HG02973 (cell line): ENCODE data around the gene TXNL4A.

Experiments used
- ATAC-seq: cut with Tn5 transposase; IDR thresholded peaks from one replicate; pipeline ENCODE4 v1.9.1; 2021; ENCODE audit warnings: moderate library complexity; ENCODE audit not compliant: unreplicated experiment

The TXNL4A gene

DNA sequence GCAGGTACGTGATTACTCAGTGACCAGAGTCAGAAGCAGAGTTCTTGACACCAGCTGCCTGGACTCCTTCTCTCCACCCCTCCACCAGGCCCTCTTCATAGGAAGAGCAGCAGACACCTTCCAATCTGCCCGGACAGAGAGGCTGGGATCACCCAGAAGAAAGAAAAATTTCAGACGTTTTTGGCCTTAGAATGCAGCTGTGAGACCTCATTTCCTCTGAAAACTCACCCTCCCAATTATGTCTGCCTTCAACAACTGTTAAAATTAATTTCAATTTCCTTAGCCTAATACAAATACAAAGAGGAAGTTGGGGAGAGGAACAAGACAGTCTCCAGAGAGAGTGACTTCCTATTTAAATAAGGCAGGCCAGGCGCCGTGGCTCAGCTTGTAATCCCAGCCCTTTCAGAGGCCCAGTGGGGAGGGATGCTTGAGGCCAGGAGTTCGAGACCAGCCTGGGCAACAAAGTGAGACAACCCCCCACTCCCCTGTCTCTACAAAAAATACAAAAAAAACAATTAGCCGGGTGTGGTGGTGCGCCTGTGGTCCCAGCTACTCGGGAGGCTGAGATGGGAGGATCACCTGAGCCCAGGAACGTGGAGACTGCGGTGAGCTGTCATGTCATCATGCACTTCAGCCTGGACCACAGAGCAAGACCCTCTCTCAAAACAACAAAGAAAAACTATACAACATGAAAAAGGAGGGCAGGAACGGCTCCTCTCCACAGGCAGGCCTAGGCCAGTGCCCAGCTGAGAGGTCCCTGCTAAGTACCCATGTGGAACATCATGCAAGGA, 38.5 kb downstream of the TXNL4A start:
- peak; percentile 22 for ATAC-seq

DNA sequence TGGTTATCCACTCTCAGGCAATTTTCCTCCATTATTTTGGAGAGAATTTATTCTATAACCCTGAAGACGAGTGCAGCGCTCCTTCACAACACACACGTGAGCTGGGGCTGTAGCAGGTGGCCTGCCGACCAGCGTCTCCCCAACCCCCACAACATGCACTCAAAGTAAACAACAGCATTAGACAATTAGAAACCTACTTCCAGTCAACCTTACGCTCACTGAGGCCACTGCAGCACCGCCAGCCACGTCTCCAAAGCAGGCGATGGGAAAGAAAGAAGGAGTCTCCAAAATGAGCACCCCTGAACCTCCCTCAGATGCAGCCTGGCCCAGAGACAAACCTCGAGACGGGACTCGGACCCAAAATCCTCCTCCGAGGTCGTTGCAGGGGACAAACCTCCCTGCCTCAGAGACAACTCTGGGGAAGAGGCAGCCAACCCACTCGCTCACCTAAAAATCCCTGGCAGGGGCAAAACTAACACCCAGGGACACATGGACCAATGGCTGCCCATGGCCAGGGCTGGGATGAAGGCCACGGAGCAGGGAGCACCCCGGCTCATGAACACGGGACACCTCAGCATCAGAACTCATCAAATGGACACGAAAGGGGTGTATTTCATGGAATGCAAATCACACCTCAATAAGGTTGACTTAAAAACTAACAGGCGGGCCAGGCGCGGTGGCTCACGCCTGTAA, 39.5 kb downstream of the TXNL4A start:
- no peak for ATAC-seq

DNA sequence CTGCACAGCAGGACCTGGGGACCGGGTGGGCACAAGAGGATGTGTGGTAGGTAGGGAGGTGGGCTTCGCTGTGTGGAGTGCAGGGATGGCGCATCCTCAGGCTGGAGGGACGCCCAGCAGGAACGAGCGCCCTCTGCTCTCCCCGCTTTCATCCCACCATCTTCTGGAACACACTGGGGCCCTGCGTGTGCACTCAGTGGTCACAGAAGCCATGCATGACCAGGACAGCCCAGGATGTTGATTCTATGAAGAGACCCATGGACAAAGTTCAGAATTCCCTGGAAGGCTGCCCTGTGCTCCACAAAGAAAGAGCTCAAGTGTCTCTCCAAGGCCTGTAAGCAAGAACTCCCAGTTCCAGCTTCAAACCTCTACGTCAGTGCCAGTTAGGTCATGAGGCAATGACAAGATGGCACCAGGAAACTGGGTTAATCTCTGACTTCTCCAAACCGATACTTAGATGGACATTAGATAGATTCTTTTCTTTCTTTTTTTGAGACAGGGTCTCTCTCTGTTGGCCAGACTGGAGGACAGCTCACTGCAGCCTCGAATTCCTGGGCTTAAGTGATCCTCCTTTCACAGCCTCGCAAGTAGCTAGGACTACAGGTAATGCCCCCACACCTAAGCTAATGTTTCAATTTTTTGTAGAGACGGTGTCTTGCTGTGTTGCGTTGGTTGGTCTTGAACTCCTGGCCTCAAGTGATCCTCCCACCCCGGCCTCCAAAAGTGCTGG, 40.3 kb downstream of the TXNL4A start:
- ATAC-seq: no peak

DNA sequence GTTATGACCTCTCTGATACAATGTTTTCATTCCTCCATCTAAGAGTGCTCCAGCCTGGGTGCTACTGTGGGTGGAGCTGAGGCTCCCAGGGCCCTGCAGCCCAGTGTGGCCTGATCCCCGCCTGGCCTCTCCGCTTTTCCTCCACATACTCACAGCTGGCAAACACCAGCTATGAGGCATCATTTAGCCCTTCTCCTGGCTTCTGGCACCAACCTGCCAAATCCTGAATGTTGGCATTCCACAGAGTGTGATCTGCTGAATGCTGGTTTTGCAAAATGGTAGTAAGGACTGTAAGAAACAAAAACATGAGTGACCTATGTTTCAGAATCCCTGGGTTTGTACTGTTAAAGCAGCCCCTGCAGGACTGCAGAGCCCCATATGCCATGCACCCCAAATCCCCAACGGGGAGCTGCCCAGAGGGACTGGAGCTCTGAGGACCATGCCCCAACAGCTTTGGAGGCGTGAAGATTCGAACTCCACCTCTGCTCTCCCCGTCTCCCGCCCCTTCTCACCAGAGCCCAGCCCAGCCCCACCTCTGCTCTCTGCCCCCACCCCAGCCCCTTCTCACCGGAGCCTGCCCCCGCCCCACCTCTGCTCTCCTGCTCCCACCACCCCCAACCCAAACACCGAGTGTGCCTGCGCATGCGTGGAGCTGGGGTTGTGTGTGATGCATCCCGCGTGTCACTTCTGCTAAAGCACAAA, 41.2 kb downstream of the TXNL4A start:
- ATAC-seq: no peak

DNA sequence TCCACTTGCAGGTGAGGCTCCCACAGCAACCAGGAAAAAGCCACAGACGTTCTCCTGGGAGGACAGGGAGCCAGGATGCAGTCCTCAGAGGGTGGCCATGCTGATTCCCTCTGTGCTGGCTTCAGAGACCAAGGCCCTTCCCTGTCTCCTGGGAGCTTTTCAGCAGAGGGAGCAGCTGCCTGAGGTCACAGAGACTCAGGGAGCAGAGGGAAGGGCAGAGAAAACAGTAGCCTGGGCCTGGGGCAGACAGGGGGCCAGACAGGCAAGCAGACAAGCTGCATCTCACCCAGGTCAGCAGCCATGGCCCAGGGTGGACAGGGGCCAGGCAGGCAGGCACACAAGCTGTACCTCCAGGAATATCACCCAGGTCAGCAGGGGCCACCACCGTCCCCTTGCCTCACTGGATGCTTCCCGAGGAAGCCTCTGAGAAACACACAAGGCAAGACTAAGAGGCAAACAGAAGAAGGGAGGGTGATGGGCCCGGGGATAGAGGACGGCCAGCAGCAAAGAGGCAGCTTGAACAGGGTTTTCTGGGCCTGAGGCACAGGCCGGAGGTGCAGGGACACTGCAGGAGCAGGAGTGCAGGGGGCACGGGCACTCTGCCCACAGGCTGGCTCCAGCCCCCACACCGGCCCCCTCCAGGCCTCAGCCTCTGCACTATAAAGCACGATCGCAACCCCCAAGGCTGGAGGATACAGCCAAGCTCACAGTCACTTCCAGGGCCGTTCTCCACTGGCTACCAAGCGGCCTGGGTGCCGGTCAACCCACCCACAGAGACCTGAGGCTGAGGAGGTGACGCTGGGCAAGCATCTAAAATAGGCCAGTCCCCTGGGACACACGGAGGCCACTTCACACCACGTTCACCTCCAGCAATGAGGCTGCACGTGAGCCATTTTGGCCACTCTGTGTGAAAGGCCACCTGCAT, 43.0 kb downstream of the TXNL4A start:
- ATAC-seq: no peak

DNA sequence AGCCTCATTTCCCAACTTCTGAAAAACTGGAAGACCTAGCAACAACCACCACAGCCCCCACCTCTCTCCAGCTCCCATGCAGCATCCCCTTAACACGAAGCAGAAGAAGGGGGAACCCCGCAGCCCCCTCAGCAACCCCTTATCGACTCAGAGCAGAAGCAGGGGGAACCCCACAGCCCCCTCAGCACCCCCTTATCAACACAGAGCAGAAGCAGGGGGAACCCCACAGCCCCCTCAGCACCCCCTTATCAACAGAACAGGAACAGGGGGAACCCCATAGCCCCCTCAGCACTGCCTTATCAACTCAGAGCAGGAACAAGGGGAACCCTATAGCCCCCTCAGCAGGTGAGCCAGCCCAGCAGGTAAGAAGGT, 43.6 kb downstream of the TXNL4A start:
- no peak for ATAC-seq

DNA sequence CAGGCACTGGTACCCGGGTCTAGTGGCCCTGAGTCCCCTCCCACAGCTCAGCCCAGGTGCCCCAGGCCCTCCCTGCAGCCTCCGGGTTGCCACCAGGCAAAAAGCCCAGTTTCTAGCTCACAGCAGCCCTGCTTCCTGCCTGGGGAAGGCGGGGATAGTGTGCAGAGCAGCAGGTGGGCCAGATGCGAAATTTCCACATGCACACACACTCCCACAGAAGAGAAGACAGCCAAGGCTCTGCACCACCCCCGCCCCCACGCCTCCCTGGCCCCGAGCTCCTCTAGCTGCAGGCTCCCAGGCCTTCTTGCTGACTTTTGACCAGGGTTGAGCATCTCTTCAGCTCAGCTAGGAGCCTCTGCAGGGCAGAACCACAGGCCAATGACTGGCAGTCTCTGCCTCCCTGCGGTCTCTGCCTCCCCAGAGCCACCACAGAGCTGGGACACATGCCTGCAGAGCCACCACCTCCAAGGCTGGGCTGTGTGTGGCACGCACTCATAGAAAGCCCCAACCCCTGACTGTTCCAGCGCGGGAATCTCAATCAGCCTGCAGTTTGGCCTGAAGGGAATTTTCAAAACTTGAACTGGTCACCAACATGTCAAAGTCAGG, 44.1 kb downstream of the TXNL4A start:
- no peak for ATAC-seq

DNA sequence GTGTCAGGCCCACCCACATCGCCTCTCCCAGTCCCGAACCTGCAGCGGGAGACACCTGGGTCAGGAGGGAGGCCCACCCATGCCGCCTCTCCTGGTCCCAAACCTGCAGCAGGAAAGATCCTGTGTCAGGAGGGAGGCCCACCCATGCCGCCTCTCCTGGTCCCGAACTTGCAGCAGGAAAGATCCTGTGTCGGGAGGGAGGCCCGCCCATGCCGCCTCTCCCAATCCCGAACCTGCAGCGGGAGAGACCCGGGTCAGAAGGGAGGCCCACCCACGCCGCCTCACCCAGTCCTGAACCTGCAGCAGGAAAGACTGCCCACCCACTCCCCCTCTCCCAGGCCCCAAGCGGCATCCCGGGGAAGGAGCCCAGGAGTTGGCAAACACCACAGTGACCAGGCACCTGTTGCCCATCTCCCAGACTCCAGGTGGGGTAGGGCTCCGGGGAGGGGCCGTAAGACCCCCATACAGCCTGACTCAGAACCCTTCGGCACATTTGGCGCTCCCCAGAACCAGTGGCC, 44.7 kb downstream of the TXNL4A start:
- no peak for ATAC-seq

DNA sequence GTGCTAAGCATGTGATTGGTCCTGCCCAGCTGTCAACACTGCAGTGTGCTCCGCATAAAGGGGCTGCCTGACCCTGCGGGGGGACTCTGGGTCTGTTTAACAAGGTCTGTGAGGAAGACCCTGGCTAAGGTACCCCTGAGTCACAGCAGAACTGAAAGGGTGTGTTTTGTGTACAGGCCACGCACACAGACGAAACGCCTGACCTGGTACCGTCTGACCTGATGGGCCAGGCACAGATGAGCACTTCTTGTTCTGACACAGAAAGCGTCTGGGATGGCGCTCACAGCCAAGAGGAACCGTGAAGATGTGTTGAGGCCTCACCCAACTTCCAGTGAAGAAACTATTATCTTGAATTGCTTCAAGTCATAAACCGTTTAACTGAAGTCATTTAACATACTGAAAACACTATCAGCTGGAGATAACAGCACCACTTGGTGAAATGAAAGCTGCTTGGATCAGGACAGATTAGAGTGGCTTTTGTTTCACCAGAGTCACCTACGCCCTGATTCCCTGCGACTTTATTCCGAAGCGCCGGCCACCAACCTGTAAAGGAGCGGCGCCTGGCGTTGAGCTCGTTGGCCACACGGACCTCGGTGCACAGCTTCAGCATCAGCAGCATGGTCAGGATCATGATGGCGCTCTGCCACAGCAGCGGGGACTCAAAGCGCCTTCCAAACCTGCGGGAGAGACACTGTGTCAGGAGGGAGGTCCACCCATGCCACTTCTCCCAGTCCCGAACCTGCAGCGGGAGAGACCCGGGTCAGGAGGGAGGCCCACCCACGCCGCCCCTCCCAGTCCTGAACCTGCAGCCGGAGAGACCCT, 45.4 kb downstream of the TXNL4A start:
- no peak for ATAC-seq

DNA sequence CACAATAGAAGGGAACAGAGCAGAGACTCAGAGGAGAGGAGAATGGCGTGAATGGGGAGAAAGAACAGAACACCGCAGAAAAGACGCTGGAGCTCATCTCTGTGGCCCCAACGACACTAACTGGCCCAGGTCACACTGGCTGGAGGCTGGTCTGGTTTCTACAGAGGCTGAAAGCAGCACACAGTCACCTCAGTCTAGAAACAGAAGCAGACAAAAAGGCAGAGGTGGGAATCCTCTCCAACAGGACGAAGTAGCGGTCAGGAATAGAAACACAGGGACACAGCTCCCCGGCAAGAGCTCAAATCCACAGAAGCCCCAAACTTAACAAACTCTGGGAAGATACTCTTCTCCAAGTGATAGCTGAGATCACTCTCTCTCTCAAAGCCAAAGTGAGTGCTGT, 46.2 kb downstream of the TXNL4A start:
- ATAC-seq: no peak

DNA sequence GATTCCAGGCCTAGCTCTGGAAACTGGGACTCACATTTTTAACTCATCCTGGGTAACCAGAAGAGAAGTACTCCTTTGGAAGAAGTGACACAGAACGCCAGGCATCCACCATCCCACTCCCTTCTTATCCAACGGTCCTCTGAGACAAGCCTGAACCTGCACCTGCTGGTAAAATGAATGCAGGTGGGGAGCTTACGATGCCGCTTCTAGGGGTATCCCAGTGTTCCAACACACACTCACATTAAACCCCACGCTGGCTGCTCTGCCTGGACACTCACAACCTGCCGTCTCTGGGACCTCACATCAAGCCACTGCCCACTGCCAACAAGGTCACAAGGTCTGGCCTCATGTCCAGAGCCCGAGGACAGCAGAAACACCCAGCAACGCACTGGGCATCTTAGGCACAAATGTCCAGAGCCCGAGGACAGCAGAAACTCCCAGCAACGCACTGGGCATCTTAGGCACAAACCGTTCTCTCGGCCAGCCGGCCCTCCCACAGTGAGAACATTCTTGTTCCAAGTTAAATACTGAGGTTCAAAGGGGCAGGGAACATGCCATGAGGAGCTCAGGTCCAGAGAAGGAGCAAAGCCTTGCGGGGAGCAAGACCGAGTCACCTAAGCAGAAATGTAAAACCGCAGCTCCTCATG, 46.8 kb downstream of the TXNL4A start:
- ATAC-seq: no peak

DNA sequence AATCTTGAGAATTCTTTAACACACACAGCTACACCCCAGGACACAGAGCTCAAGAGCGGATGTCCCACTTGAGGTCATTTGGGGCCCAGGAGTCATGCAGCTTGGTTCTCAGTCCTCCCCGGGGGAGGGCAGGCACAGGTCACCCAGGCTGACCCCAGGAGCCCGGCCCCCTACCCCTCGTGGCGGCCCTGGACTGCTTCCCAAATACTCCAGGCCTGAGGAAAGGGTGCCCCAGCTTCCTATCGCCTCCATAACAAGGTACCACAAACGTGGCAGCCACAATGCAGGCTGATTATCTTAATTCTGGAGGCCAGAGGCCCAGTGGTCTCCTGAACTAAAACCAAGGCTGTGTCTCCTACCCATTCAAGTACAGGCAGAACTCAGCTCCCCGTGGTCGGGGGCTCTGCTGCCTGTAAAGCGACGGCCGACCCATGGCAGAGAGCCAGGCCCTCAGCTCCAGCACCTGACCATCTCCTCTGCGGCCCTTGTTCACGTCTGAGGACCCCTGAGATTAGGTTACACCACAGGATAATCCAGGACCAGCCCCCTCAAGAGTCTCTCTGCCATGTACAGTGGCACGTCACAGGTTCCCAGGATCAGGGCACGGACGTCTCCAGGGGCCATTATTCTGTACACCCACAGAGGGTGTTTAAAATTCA, 47.4 kb downstream of the TXNL4A start:
- no peak for ATAC-seq

DNA sequence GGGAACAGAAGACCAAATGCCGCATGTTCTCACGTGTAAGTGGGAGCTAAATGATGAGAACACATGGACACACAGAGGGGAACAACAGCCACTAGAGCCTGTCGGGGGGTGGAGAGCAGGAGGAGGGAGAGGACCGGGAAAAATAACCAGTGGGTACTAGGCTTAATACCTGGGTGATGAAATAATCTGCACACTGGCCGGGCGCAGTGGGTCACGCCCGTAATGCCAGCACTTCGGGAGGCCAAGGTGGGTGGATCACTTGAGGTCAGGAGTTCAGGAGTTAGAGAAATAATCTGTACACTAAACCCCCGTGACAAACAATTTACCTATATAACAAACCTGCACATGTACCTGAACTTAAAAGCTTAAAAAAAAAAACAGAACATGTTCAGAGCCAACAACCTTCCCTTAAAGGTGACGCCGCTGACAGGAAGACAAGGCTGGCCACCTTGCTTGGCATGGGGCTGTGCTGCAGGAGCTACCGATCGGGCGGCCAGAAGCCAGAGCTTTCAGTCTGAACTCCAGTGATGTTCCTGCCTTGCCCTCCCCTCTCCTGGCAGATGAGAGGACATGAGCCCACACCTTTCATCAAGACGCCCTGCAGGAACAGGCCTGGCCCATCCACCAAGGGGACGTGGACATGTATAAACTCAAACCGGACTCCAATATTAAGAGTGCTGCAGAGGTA, 48.1 kb downstream of the TXNL4A start:
- ATAC-seq: no peak

DNA sequence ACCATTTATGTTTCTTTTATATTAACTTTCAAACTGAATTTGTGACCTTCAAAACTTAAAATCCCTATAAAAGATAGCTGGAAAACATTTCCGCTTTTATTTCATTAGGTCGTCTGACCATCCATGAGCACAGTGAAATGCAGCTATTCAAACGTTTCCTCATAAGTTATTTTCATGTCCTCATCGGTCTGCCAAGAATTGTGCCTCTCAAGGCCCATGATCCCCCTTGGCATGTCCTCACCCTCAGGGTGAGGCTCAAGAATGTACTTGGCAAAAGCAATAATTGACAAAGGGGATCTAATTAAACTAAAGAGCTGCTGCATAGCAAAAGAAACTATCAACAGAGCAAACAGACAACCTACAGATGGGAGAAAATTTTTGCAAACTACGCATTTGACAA, 49.3 kb downstream of the TXNL4A start:
- no peak for ATAC-seq

DNA sequence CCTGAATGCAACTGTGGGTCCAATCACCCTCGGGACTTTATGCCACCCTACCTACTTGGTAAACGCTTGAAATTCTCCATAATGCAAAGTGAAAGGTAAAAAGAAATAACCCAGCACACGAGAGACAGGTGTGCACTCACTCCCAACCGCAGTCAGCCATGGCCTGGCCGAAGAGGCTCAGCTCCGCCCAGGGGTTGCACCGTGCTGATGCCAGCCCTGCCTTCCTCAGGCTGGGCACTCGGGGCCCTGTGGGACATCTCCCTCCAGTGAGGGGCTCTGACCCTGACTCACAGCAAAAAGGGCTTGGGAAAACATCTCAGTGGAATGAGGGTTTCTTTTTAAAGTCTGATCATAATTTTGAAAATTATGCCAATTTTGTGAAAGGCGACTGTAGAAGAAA, 50.2 kb downstream of the TXNL4A start:
- no peak for ATAC-seq

DNA sequence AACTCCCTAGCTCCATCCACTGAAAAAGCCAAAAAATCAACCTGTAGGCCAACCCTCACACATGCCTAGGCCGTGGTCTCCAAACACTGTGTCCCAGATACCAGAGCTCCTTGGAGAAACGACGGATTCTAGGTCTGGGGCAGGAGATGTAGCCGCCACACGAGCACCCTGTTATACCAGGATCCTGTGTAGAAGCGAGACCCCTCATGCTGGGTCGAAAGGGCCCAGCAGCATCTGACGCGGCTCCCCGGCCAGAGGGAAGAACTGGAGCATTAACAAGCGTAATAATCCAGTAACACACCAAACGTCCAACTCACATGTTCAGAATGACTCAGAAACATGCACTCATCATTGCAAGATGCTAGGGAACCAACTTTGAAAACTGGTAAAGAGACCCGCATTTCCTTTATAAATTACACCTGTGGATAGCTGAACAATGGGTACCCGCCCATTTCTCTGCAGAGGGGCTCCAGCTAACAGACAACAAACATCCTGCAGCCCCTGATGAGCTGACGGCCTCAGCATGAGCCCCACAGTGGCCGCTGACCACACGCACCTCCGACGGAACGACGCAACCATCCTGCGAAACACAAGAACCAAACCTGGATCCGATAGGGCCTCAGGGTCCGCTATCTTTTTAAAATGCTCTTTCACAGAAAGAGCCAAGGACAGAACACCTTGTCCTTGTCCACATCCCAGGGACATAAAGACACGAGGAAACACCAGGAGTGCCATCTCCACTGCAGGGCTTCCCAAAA, 51.1 kb downstream of the TXNL4A start:
- no peak for ATAC-seq
